HUES6 (cell line): Measurements from ENCODE around the gene TTC6.

Source experiments
- H3K27ac ChIP-seq: 2 replicates; pipeline ENCODE4 v1.7.0; 2013; ENCODE audit warnings: low read depth, mild to moderate bottlenecking, low read length, inconsistent platforms
- H3K27me3 ChIP-seq: 2 replicates; pipeline ENCODE4 v1.6.1; 2013; ENCODE audit warnings: low read length; ENCODE audit not compliant: control insufficient read depth, insufficient read depth
- H3K36me3 ChIP-seq: 2 replicates; pipeline ENCODE4 v1.6.1; 2013; ENCODE audit warnings: low read length; ENCODE audit not compliant: control insufficient read depth, insufficient read depth
- H3K4me1 ChIP-seq: 2 replicates; pipeline ENCODE4 v1.6.1; 2013; ENCODE audit warnings: low read length; ENCODE audit not compliant: control insufficient read depth, insufficient read depth
- H3K4me3 ChIP-seq: 2 replicates; pipeline ENCODE4 v1.5.1; 2013; ENCODE audit warnings: low read depth, low read length
- H3K9ac ChIP-seq: one replicate; pipeline ENCODE4 v1.6.1; 2013; ENCODE audit warnings: mild to moderate bottlenecking, low read length
- H3K9me3 ChIP-seq: 2 replicates; pipeline ENCODE4 v1.6.1; 2013; ENCODE audit warnings: low read depth, low read length; ENCODE audit not compliant: control insufficient read depth, insufficient read depth

TTC6 gene

DNA sequence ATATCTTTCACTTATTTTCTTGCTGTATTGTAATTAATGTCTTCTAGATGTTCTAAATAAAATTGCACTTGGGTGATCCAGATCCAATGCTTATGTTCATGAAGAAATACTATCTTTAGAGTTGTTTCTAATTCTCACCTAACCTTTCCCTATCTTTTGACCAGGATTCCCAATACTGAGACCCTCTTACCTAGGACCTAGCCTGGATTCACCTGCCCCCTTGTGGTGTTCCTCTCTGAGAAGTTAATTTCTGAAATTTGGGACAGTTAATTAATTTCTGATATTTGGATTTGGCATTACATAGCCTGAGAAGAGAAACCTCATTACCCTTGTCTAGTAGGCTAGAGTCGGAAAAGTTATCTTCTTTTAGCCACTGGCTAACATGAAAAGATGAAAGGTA lies 29.9 kb upstream of the TTC6 start:
- Histone ChIP-seq H3K36me3 (no peaks in the 10 kb centered on the region), H3K9me3 (no peaks in the 10 kb centered on the region), H3K4me1 (peaks cover 15% of the 10 kb centered on the region; the same call in 1 of the 2 replicates), H3K27me3 (no peaks in the 10 kb centered on the region), H3K27ac (no peak overlapping the region), H3K4me3 (no peak overlapping the region), H3K9ac (no peak overlapping the region)

- H3K9me3 ChIP-seq, result no peaks in the 10 kb centered on the region
- H3K4me1 ChIP-seq, result peaks cover 15% of the 10 kb centered on the region; the same call in 1 of the 2 replicates
- H3K4me3 ChIP-seq, result no peak overlapping the region
- no peak overlapping the region for H3K27ac ChIP-seq
- 0 out of 2 replicates have a peak, but pooled peaks cover under 1% of the 10 kb centered on the region for H3K27me3 ChIP-seq
- no peak overlapping the region for H3K9ac ChIP-seq
- no peaks in the 10 kb centered on the region for H3K36me3 ChIP-seq
Observed at GRCh38 chr14:37566811-37567371, 28.5 kb upstream of the TTC6 start.

- no peaks in the 10 kb centered on the region for H3K9me3 ChIP-seq
- H3K4me3 ChIP-seq, result no peak overlapping the region
- no peak overlapping the region for H3K27ac ChIP-seq
Observed at GRCh38 chr14:37569729-37570128, 25.7 kb upstream of the TTC6 start.

DNA sequence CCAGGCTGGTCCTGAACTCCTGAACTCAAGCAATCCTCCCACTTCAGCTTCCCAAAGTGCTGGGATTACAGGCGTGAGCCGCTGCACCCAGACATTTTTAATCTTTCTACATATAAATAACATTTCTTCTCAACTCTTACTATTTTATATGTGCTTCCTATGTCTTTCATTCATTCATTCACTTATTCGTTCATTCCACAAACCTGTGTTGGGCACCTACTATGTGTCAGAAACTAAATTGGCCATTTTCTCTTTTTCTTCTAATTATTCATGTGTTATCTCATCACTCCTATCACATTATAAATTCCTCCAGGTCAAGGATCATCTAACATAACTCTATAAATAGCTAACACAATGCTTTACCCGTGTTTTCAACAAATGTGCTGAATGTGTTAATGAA lies 24.0 kb upstream of the TTC6 start:
- H3K27ac ChIP-seq, result no peak overlapping the region

More at GRCh38 chr14:37569729-37570128, 25.7 kb upstream of the TTC6 start:
- peaks cover 15% of the 10 kb centered on the region; the same call in 1 of the 2 replicates for H3K4me1 ChIP-seq
- peaks cover 6% of the 10 kb centered on the region; the same call in 1 of the 2 replicates for H3K27me3 ChIP-seq
- no peaks in the 10 kb centered on the region for H3K36me3 ChIP-seq
- H3K9ac ChIP-seq, result no peak overlapping the region

GRCh38 chr14:37573356-37573755 lies 22.1 kb upstream of the TTC6 start:
- H3K4me1 ChIP-seq, result no peaks in the 10 kb centered on the region
- H3K9me3 ChIP-seq, result no peaks in the 10 kb centered on the region
- no peak overlapping the region for H3K9ac ChIP-seq
- H3K4me3 ChIP-seq, result no peak overlapping the region
- no peaks in the 10 kb centered on the region for H3K36me3 ChIP-seq
- no peak overlapping the region for H3K27ac ChIP-seq
- peaks cover 42% of the 10 kb centered on the region for H3K27me3 ChIP-seq

More for the DNA sequence above, 24.0 kb upstream of the TTC6 start:
- Histone ChIP-seq H3K4me3 (no peak overlapping the region), H3K9me3 (no peaks in the 10 kb centered on the region), H3K27me3 (peaks cover 23% of the 10 kb centered on the region), H3K9ac (no peak overlapping the region), H3K36me3 (no peaks in the 10 kb centered on the region), H3K4me1 (peaks cover 12% of the 10 kb centered on the region; the same call in 1 of the 2 replicates)

DNA sequence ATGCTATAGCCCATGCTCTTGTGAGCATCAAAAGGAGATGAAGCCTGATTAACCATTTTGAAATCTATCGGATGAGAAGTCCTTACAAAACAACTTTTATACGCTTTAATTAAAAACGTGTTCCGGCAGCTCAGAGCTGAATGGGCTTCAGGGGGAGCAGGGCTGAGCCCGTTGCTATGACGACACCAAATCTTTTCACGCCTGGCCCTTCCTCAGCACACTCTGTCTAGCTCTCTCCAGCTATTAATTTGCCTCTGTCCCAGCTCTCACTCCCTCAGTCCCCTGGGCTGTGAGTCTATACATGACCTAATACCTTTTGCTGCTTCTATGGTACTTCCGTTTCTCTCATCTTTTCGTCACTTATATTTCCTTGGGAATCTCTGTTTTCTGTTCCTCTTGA lies 16.2 kb upstream of the TTC6 start:
- no peaks in the 10 kb centered on the region for H3K9me3 ChIP-seq
- H3K4me3 ChIP-seq, result no peak overlapping the region
- no peak overlapping the region for H3K9ac ChIP-seq
- H3K36me3 ChIP-seq, result no peaks in the 10 kb centered on the region
- peaks cover 95% of the 10 kb centered on the region for H3K27me3 ChIP-seq
- H3K4me1 ChIP-seq, result peaks cover 9% of the 10 kb centered on the region; the same call in 1 of the 2 replicates
- no peak overlapping the region for H3K27ac ChIP-seq

DNA sequence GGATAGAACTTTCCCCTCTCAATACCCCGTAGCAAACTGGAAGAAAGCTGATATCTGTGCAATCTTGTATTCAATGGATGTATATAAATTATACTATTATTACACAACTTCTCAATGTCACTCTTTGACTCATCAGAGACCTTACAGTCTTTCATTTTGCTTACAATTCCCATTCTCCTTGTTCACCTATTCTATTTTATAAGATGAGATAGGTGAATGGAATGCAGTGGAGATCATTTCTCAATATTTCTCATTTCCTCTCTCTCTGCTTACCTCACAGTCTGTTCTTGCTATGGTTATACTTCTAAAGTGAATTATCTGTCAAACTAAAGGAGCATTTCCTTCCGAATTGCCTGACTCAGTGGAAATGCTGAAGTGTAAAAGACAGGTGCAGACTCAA lies 15.3 kb upstream of the TTC6 start:
- Histone ChIP-seq H3K27me3 (peaks cover 99% of the 10 kb centered on the region), H3K4me3 (no peak overlapping the region)

GRCh38 chr14:37583358-37584210 lies 11.8 kb upstream of the TTC6 start:
- no peak overlapping the region for H3K27ac ChIP-seq
- H3K9ac ChIP-seq, result no peak overlapping the region
- H3K36me3 ChIP-seq, result no peaks in the 10 kb centered on the region
- peak overlapping the region; percentile 54 for H3K4me3 ChIP-seq
- H3K4me1 ChIP-seq, result peaks cover 32% of the 10 kb centered on the region
- H3K27me3 ChIP-seq, result peaks cover 100% of the 10 kb centered on the region
- no peaks in the 10 kb centered on the region for H3K9me3 ChIP-seq

More for the DNA sequence above, 15.3 kb upstream of the TTC6 start:
- no peaks in the 10 kb centered on the region for H3K36me3 ChIP-seq
- no peak overlapping the region for H3K27ac ChIP-seq
- H3K9ac ChIP-seq, result no peak overlapping the region
- H3K9me3 ChIP-seq, result no peaks in the 10 kb centered on the region
- H3K4me1 ChIP-seq, result peaks cover 18% of the 10 kb centered on the region

- H3K9ac ChIP-seq, result no peak overlapping the region
- H3K4me1 ChIP-seq, result peaks cover 41% of the 10 kb centered on the region
- H3K4me3 ChIP-seq, result peak overlapping the region; percentile 46
- H3K36me3 ChIP-seq, result no peaks in the 10 kb centered on the region
- H3K27ac ChIP-seq, result no peak overlapping the region
- peaks cover 100% of the 10 kb centered on the region for H3K27me3 ChIP-seq
- no peaks in the 10 kb centered on the region for H3K9me3 ChIP-seq
Observed at GRCh38 chr14:37584211-37585100, 11.0 kb upstream of the TTC6 start.

- Histone ChIP-seq H3K27me3 (peaks cover 100% of the 10 kb centered on the region), H3K9me3 (no peaks in the 10 kb centered on the region), H3K36me3 (no peaks in the 10 kb centered on the region), H3K27ac (no peak overlapping the region), H3K9ac (no peak overlapping the region), H3K4me1 (peaks cover 43% of the 10 kb centered on the region), H3K4me3 (peak overlapping the region; percentile 46)
Observed at GRCh38 chr14:37585101-37585511, 10.3 kb upstream of the TTC6 start.
